Cardiac fibroblast (primary cell): ENCODE results near the gene ZNF316.

Experiments
- DNase-seq, 2 donors: peaks; one replicate each; pipeline versions ENCODE4 v3.0.0 to v3.0.0-alpha.2; 2010; ENCODE audit warnings: low read depth in 2 of 2
- H3K4me3 ChIP-seq, 2 donors: replicated peaks in 1 of 2; 1 replicate in 1 of 2; 2 replicates in 1 of 2; pipeline ENCODE4 v1.5.1; 2011; ENCODE audit warnings: low read depth in 2 of 2, low read length in 2 of 2, mild to moderate bottlenecking in 2 of 2, moderate library complexity in 1 of 2
- CTCF ChIP-seq: IDR thresholded peaks from one replicate; pipeline ENCODE4 v1.5.1; 2011; ENCODE audit warnings: low read depth, mild to moderate bottlenecking, low read length, inconsistent platforms

ZNF316 gene

GRCh38 chr7:6636741-6637543, at the start of gene ZNF316:
ZNF316 (plus strand) TSS chr7:6637318; CDS start chr7:6642410, 5,092 bp downstream.
- peak; percentile 34 to 64 for DNase-seq
- peak within 1 kb of the TSS; percentile 74 to 79 for H3K4me3 ChIP-seq
- TF ChIP-seq CTCF: no peak

- DNase-seq: no peak
- no peak for TF ChIP-seq CTCF
Measured at GRCh38 chr7:6588566-6588965, 48.6 kb upstream of the ZNF316 start.

GRCh38 chr7:6589151-6589828, 47.8 kb upstream of the ZNF316 start:
- H3K4me3 ChIP-seq: peak overlapping the region; percentile 24 to 31
- no peak for TF ChIP-seq CTCF
- DNase-seq: no peak

More at GRCh38 chr7:6588566-6588965, 48.6 kb upstream of the ZNF316 start:
- no peak overlapping the region for H3K4me3 ChIP-seq

- peak within 1 kb of the TSS; percentile 73 to 90 for H3K4me3 ChIP-seq
- peak; percentile 74 to 87 for DNase-seq
- TF ChIP-seq CTCF: peak; percentile 14
Measured at GRCh38 chr7:6589829-6590644, 47.1 kb upstream of the ZNF316 start, which contains the start of gene INTS15. INTS15 (plus strand) TSS chr7:6590021; CDS start chr7:6590284, 263 bp downstream.

GRCh38 chr7:6590645-6591110, 46.4 kb upstream of the ZNF316 start:
- no peak for TF ChIP-seq CTCF
- DNase-seq: no peak
- peak overlapping the region; percentile 73 to 90 for H3K4me3 ChIP-seq

GRCh38 chr7:6600093-6600492, 37.0 kb upstream of the ZNF316 start:
- no peak overlapping the region for H3K4me3 ChIP-seq
- no peak for DNase-seq
- TF ChIP-seq CTCF: no peak
